Measurements from ENCODE around the gene PDCD1.
"Not testable (repeated sequence)": the region's sequence is repeated elsewhere in the genome, so short reads cannot be mapped to it uniquely, and the experiment has no call there.

Gene PDCD1

GRCh38 chr2:241808721-241809382, 49.8 kb downstream of the PDCD1 start, which contains the start of gene NEU4:
TSS of gene NEU4 (plus strand) at chr2:241809193. CDS start at chr2:241814485, 5,292 bp downstream.
- H3K4me3 ChIP-seq (ENCODE audit: control insufficient read depth, low read depth, low read length): no peak within 1 kb of the TSS
- DNase-seq (ENCODE audit: low read depth): no peak

GRCh38 chr2:241808051-241808720, 50.5 kb downstream of the PDCD1 start:
- DNase-seq (ENCODE audit: low read depth): no peak
- TF ChIP-seq CTCF (IDR thresholded peaks at IDR 0.05; ENCODE audit: control insufficient read depth, insufficient read depth, low read depth, low read length, missing control alignments): no peak
- H3K4me3 ChIP-seq (ENCODE audit: control insufficient read depth, low read depth, low read length): no peak overlapping the region

More at GRCh38 chr2:241808721-241809382, 49.8 kb downstream of the PDCD1 start, which contains the start of gene NEU4:
- TF ChIP-seq CTCF (IDR thresholded peaks at IDR 0.05; ENCODE audit: control insufficient read depth, insufficient read depth, low read depth, low read length, missing control alignments): no peak

GRCh38 chr2:241806217-241806616, 52.5 kb downstream of the PDCD1 start:
- not testable (repeated sequence) for DNase-seq (ENCODE audit: low read depth); H3K4me3 ChIP-seq (ENCODE audit: control insufficient read depth, low read depth, low read length)

- TF ChIP-seq CTCF (IDR thresholded peaks at IDR 0.05; ENCODE audit: control insufficient read depth, insufficient read depth, low read depth, low read length, missing control alignments): no peak
- DNase-seq (ENCODE audit: low read depth): no peak
- no peak overlapping the region for H3K4me3 ChIP-seq (ENCODE audit: control insufficient read depth, low read depth, low read length)
These were observed 54.1 kb downstream of the PDCD1 start for GRCh38 chr2:241804326-241805229.

- no peak for DNase-seq (ENCODE audit: low read depth)
- no peak for TF ChIP-seq CTCF (IDR thresholded peaks at IDR 0.05; ENCODE audit: control insufficient read depth, insufficient read depth, low read depth, low read length, missing control alignments)
- peak overlapping the region; percentile 40 for H3K4me3 ChIP-seq (ENCODE audit: control insufficient read depth, low read depth, low read length)
These were observed 55.0 kb downstream of the PDCD1 start for GRCh38 chr2:241803387-241804325.

- no peak for TF ChIP-seq CTCF (IDR thresholded peaks at IDR 0.05; ENCODE audit: control insufficient read depth, insufficient read depth, low read depth, low read length, missing control alignments)
- no peak overlapping the region for H3K4me3 ChIP-seq (ENCODE audit: control insufficient read depth, low read depth, low read length)
- DNase-seq (ENCODE audit: low read depth): no peak
These were observed 56.0 kb downstream of the PDCD1 start for GRCh38 chr2:241802421-241803318.

Data from AG09309 (cell line).